ENCODE data around the gene SLC25A15.
"Not testable (repeated sequence)": the region's sequence is repeated elsewhere in the genome, so short reads cannot be mapped to it uniquely, and the experiment has no call there.

SLC25A15 gene

DNA sequence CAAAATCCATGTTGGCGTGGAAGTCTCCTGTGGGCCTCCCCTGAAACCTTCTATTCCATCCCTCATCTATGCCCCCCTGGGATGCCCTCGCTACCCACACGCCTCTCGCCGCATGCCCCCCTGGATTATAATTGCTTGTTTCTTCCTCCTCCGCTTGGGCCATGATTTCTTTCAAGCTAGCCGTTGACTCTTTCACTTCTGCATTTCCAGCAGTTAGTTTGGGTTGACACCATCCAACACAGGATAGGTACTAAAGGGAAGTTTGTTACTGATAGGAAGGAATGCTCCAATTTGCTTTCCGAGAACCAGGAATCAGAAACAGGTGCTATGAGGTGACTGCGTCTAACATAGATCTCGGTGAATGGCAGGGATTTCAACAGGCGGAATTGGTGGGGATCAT lies 7.7 kb upstream of the SLC25A15 start:
- DNase-seq (ENCODE audit: low read depth in 2 of 2) = no peak

DNA sequence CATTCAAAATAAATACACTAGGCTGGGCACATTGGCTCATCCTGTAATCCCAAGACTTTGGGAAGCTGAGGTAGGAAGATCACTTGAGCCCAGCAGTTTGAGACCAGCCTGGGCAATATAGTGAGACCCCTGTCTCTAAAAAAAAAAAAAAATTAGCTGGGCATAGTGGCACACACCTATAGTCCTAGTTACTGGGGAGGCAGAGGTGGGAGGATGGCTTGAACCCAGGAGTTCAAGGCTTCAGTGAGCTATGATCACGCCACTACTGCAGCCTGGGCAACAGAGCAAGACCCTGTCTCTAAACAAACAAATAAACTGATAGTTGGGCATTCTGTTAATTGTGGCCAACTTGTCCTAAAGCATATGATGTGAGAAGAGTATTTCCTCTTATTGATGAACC lies 6.4 kb upstream of the SLC25A15 start:
- DNase-seq (ENCODE audit: low read depth in 2 of 2) = not testable (repeated sequence)

DNA sequence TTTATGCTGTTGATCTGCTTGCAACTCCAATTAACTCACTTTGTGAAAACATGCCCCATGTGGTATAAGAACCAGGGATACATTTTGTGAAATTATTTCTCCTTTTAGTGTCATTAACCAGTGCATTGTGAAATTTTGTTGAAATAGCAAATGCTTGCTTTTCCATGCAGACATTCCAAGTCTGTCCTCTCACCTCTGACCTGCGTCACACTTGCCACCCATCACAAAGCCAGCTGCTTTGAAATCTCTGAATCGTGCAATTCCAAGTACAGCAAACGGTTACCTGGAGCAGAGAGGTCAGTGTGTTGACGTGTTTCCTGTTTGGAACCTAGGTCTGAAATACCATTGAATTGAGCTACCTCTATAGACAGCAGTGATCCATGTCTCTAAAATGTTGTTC lies 4.9 kb upstream of the SLC25A15 start:
- DNase-seq (ENCODE audit: low read depth in 2 of 2) = no peak

DNA sequence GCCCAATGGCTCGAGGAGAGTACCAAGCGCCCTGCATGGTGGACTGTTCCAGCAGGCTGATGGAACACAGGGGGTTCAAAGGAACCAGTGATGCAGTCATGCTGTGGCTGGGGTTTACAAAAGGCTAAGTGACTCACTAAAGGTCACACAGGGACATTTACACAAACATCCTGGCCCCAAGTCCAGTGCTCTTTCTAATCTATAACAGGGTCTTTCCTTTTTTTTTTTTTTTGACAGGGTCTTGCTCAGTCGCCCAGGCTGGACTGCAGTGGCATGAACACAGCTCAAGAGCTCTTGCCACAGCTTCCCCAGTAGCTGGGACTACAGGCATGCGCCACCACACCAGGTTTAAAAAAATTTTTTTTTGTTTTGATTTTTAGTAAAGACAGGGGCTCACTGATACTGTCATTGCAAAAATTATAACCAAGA lies 2.8 kb upstream of the SLC25A15 start:
- no peak for DNase-seq (ENCODE audit: low read depth in 2 of 2)

DNA sequence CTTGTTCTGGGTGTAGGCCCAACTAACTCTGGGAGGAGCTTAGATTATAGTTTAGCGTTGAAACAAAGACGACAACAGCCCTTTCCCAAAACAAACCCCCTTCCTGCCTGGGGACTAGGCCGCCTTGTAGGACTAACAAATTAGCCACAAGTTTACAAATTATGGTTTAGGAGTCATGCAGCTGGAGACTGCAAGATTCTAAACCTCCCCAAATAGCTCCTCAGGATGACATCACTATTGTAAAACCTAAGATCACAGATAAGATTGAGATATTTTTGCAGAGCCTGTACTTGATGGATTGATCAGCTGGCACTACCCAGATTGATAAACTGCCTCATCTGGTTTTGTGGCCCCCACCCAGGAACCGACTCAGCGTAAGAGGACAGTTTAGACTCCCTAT lies 2.3 kb upstream of the SLC25A15 start:
- no peak for DNase-seq (ENCODE audit: low read depth in 2 of 2)

DNA sequence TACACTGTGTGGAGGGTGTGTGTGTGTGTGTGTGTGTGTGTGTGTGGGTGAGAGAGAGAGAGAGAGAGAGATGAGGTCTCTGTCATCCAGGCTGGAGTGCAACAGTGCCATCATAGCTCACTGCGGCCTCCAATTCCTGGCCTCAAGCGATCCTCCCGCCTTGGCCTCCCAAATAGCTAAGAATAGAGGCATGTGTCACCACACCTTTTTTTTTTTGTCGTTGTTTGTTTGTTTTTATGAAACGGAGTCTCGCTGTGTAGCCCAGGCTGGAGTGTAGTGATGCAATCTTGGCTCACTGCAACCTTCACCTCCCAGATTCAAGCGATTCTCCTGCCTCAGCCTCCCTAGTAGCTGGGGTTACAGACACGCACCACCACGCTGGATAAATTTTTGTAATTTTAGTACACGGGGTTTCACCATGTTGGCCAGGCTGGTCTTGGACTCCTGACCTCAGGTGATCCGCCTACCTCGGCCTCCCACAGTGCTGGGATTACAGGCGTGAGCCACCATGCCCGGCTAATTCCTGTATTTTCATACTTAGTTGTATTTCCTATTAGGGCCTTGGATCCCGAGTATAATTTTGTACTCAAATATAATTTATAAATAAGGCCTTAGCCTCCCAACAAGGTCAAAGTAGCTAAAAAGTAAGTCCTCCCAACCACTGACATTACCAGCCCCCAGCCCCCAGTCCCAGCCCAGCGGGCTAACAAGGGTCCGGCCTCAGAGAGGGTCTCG lies 704 bp upstream of the SLC25A15 start:
- not testable (repeated sequence) for DNase-seq (ENCODE audit: low read depth in 2 of 2)

DNA sequence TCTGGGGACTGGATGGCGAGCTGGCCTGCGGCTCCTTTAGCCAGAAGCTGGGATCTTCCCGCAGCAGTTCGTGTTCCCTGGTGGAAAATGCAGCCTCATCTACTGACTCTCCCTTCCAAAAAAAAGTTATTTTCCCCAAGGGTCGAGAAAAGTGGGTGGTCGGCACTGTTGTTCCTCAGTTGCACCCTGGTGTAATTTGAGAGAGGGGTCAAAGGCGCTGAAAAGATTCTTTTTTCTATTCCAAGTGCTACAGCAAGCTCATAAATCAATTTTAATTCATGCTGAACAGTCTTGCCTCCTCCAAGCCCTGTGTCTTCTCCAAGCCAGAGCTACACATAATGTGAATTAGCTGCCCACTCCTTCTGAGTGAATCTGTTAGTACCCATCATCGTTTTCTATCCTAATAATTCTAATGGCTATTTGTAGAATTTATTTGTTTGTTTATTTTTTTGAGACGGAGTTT lies 774 bp downstream of the SLC25A15 start:
- no peak for DNase-seq (ENCODE audit: low read depth in 2 of 2)

DNA sequence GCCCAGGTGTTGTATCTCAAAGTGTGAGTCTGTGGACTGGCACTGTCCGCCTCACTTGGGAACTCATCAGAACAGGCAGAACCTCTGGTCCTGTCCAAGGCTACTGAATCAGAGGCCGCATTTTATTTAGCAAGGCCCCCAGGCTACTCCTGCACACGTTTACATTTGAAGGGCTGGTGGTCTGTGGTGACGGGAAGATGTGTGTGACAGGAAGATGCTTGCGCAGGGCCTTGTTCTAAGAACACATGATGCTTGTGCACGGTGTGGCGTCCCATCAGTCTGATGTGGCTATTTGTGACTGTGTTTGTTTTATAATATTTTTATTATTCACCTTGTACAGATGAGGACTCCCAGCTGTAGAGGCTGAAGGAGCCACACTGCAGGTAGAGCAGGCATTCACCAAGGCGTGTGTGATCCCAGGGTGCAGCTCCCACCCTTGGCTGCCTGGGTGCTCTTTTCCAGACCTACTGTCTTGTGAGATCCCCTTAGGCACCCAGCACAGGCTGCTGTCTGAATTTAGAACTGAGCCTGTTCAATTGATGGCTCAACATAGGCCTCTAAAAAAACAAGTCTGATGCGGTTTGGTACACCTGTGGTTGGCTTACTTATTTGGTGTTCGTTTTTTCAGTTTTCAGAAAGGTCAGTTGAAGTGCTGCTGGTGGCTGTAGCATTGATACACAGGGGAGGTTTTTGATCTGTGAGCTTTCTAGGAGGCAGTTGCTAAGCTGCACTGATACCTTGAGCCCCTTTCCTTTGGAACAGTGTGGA lies 3.1 kb downstream of the SLC25A15 start:
- DNase-seq (ENCODE audit: low read depth in 2 of 2) = no peak

DNA sequence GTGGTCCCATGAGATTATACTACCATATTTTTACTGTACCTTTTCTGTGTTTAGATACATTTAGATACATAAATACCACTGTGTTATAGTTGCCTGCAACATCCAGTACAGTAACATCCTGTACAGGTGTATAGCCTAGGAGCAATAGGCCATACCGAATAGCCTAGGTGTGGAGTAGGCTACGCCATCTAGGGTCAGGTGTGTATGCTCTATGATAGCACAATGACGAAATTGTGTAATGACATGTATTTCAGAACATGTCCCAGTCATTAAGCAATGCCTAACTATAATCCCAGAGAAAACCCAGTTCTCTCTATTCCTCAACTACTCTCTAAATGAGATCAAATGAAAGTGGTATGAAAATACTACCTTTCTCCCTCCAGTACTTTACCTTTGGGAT lies 3.9 kb downstream of the SLC25A15 start:
- DNase-seq (ENCODE audit: low read depth in 2 of 2) = no peak

DNA sequence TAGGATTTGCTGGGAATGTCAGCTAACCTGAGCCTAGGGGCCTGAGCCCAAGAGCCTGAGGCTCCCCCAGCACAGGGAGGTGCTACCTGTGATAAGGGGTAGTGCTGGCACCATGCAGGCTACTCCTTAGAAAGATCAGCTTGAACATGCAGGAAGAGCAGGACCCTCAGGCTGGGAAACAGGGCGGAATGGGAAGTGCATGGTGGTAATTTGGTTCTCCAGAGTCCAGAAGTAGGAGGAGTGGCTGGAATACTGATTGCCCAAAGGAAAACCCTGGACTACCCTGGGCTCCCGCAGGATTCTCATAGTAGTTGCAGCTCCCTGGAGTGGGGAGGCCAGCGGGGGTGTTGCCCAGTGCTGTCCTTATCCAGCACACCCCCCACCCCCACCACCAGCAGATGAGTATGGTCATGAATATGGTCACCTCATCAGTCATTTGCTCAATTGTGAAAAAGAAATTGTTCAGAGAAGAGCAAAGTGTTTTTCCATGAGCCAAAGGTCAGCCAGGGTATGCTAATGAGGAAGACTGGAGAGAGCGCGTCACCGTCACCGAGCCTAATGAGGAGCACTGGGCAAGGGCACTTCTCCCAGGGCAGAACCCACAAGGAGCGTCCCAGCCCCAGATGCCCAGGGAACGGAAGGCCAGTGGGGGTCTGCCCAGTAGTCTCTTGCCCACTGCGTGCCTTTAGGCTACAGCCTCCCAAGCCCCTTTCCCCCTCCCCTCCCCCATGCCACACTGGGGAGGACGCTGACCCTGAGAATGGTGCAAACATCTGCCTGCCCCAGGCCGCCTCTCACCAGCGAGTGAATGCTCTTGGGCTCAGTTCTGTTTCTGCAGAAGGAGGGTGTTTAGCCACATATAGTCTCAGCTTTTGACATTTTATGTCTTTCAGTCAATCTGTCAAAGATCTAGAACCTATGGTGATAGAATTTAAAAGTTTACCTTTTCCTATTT lies 5.3 kb downstream of the SLC25A15 start:
- DNase-seq (ENCODE audit: low read depth in 2 of 2) = no peak

DNA sequence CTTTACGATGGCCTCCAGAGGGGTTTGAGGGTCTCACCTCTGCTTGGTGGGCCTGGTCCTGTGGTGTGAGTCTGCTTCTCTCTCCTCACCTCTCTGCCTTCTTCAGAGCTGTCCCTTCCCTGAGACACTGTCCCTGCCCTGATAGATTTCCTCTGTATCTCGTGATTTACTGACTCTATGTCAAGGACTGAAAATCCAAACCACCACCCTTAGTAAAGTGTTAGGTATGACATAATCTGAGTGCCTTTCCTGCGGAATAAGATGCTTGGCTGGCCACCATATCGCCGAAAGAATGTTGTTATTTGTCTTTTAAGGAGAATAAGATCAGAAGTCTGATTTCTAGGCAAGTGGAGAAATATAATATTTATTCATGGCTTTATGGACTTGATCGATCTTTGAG lies 7.2 kb downstream of the SLC25A15 start:
- no peak for DNase-seq (ENCODE audit: low read depth in 2 of 2)

DNA sequence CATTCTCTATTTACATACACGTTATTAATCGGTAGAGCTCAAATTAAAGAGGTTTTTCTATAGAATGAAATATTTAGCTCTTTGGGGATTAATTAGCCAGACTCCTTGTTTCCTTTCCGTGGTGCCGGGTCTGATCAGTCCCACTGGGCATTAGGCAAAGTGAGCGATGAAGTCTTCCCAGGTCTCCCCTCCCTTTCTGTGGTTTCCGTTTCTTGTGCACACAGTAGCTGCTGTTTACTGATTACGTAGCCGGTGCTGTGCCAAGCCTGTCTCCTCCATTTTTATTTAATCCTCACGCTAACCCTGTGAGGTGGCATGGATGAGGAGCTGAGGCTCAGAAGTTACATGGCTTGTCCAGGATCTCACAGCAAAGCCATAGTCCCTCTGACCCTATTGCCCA lies 9.0 kb downstream of the SLC25A15 start:
- no peak for DNase-seq (ENCODE audit: low read depth in 2 of 2)

DNA sequence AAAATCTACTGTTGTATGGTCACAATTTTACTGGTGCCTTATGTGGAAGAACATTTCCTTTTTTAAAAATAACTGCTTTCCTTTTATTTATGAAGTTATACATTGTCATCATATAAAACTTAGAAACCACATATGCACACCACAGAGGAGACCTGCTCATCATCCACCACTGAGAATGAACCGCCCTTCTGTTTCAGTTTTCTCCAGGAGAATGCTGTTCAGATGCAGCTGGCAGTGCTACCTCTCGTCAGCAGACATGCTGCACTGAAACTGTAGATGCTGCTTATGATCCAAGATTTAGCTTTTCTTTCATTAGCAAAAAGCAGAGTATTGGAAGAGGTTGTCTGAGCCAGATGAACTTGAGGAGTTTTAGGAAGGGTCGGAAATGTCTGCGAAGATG lies 10.1 kb downstream of the SLC25A15 start:
- DNase-seq (ENCODE audit: low read depth in 2 of 2) = no peak

DNA sequence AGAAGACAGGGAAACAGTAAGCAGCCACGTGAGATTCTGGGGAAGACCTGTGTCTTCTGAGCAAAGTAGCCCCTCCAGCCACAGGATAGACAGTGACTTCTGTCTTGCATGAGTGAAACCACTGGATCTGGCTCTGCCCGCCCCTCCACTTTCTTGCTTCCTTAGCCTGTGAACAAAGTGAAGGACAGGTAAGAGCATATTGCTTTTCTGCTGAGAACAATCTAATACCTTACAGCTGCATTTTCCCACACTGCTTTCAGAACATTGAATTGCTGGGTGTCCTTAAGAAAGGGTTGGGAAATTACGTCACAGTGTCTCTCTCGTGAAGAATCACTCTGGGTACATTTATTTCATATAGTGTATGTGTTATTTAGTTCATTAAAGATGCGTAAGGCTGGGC lies 11.1 kb downstream of the SLC25A15 start:
- DNase-seq (ENCODE audit: low read depth in 2 of 2) = no peak

DNA sequence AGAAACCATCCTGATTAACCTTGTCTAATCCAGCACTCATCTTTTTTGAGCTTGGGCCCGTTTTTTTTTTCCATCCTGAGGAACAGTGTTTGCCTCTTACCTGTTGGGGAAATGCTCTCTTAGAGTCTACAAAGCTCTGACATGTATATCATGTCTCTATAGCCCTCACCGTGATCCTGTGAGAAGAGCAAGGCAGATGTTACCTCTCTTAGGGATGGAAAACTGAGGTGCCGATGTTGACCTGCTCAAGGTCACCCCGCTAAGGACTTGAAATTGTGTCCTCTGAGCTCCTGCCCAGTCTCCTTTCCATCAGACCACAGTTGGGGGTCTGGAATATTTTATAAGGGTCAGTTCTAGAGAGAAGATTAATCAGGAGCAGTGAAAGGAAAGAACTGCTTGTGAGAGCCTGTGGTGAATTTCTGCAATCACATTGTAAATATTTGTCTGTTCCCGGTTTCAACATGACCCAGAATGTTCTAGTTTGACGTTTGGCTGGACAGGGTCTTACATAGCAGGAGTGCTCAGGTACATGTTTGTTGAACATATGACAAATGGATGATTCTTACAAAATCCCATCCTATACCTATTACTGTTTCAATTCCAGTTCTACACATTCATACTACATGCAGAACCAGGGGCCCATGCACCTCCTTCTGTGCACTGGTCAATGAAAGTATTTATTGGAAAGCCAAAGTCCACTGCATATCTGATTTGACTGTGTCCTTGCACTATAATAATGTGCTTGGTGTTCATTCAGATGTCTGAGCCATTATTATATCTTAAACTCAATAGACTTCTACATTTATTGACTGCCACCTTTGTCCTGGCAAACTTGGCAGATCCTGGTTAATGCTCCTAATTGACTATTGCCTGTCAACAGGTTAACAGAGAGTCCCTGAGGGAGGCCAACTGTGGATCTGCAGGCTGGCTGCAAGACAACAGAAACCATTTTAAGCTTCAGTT lies 12.1 kb downstream of the SLC25A15 start:
- DNase-seq (ENCODE audit: low read depth in 2 of 2) = no peak

DNA sequence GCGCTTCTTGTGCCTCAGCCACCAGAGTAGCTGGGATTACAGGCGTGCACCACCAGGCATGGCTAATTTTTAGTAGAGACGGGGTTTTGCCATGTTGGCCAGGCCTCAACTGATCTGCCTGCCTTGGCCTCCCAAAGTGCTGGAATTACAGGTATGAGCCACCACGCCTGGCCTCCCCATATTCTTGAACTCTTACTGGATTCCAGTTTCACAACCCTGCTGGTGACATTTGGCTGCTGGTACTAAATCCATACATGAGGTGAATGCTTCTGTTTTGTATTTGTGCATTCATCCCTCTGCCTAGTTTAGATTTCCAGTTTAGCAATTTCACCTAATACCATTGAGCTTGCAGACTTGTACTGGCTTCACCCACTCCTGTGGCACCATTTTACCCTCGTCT lies 13.9 kb downstream of the SLC25A15 start:
- no peak for DNase-seq (ENCODE audit: low read depth in 2 of 2)

DNA sequence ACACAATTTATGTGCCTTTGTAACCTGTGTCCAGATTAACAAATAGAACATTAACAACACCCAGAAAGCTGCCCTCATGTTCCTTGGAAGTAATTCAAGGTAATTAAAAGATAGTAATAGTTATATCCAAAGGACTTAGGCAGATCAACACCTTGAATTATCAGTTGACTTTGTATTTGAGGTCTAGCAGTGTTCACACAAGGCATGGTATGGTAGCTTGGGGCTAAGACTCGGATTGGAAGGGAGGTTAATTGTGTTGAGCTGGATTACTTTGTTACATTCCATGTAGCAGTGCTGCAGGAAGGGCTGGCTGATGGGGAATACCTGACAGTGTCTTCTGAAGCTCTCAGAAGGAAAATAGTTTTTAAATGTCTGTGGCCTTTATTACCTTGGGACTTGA lies 16.8 kb downstream of the SLC25A15 start:
- DNase-seq (ENCODE audit: low read depth in 2 of 2) = no peak

DNA sequence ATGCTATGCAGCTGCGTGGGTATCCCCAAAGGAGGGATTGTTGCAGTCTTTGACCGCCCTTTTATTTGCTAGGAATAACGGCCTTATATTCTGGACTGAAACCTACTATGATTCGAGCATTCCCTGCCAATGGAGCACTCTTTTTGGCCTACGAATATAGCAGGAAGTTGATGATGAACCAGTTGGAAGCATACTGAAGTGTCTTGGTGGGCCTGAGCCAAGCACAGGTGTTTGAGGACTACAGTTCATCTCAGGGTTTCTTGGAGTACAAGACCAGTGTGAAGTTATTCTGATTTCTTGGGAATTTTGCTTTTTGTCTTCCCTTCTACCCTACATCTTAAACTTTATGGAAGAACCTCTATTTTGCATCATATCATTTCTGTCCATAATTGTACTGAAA lies 20.1 kb downstream of the SLC25A15 start:
- DNase-seq (ENCODE audit: low read depth in 2 of 2) = no peak

DNA sequence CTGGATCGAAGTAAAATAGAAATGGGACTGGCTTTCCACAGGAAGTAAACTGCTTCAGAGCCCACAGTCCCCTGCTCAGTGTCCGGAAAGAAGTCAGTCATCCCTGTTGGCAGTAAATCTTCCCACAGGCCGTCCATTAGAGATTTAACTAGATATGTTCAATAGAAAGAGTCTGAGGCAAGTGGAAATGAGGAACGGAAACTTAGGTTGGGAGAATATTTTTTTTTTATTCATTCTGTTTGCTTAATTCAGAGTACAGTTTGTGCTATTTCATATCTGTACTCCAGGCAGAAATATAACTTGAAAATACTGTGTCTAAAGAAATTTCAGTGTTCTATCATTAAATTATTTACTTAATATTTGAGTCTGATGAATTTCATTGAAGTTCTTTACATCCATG lies 22.7 kb downstream of the SLC25A15 start:
- DNase-seq (ENCODE audit: low read depth in 2 of 2) = no peak

DNA sequence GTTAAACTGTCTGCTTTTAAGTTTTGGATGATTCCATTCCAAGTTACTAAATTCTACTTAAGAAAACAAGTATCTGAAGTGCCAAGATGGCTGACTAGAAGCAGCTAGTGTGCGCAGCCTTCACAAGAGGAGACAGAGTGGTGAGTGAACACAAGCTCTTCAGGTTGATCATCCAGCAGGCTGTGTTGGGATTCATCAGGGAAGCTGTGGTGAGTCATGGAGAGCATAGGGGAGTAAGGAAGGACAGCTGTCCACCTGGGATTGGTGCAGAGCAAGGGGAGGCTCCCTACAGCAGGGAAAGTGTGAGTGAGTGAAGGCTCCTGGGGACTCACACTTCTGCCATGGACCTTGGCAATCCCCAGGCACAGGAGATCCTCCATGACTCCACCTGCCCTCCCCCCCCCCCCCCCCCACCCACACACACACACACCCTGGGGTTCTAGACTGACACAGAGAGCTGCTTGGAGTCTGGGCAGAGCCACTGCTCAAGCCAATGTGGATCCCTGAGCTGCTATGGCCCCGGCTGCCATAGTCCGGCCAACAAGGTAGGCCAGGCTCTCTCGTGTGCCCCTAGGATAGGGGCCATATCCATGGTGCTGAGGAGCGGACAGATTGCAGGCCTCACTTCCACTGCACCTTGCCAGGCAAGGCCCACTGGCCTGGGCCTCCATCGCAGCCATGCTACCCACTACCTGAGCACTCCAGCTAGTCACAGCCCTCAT lies 23.5 kb downstream of the SLC25A15 start:
- no peak for DNase-seq (ENCODE audit: low read depth in 2 of 2)
